IMR-90 (cell line): Measurements from ENCODE around the gene NUP205. TPM values are rescaled to one million over a fixed set of nuclear protein-coding genes. Genes with fewer than 3 reads are reported as not detected.

Experiments used
- ATAC-seq: fragments of 200-7000 bp; cut with Tn5 transposase; 2 replicates; pipeline ENCODE4 v1.9.1; 2020; ENCODE audit warnings: low read depth, mild to moderate bottlenecking, moderate library complexity
- BruUV-seq: library from RNA; stranded (reverse); fragments of 400-500 nt; replicated peaks from 2 replicates; lab custom pipeline; 2021; lab: Mats Ljungman, UMichigan
- CTCF ChIA-PET: fragments of 300-600 bp; formaldehyde crosslinking; extraction: SDS; loops from one replicate; lab custom pipeline; 2021; ENCODE audit warnings: antibody characterized with exemption; lab: Yijun Ruan, JAX
- POLR2A ChIA-PET: fragments of 300-600 bp; sonication (Branson Sonifier 250); formaldehyde crosslinking; loops from one replicate; lab custom pipeline; 2022; ENCODE audit warnings: antibody characterized with exemption; ENCODE audit not compliant: unreplicated experiment; lab: Charles Lee
- DNase-seq: peaks from one replicate; pipeline ENCODE4 v3.0.0; 2013
- H2AFZ ChIP-seq: replicated peaks from 2 replicates; pipeline ENCODE3; 2013; ENCODE audit warnings: low read length, mild to moderate bottlenecking; ENCODE audit not compliant: poor library complexity
- H2AK5ac ChIP-seq: 2 replicates; pipeline ENCODE4 v1.6.1; 2013; ENCODE audit warnings: low read depth, low read length, inconsistent platforms
- H2AK9ac ChIP-seq: replicated peaks from 2 replicates; pipeline ENCODE3; 2013; ENCODE audit warnings: mild to moderate bottlenecking, low read depth, low read length, moderate library complexity; ENCODE audit not compliant: poor library complexity
- H2BK120ac ChIP-seq: 2 replicates; pipeline ENCODE4 v1.6.1; 2013; ENCODE audit warnings: low read depth, low read length, inconsistent platforms
- H2BK15ac ChIP-seq: 3 replicates; pipeline ENCODE4 v1.6.1; 2013; ENCODE audit warnings: low read depth, low read length, inconsistent platforms
- H2BK20ac ChIP-seq: 2 replicates; pipeline ENCODE4 v1.6.1; 2013; ENCODE audit warnings: low read depth, mild to moderate bottlenecking, inconsistent platforms, low read length, moderate library complexity
- H2BK5ac ChIP-seq: 2 replicates; pipeline ENCODE4 v1.6.1; 2013; ENCODE audit warnings: mild to moderate bottlenecking, low read depth, low read length, inconsistent platforms; ENCODE audit not compliant: poor library complexity, severe bottlenecking
- H3K14ac ChIP-seq: replicated peaks from 2 replicates; pipeline ENCODE4 v1.6.1; 2013; ENCODE audit warnings: low read depth, low read length, inconsistent platforms
- H3K18ac ChIP-seq: 2 replicates; pipeline ENCODE4 v1.6.1; 2013; ENCODE audit warnings: low read depth, low read length, control low read depth
- H3K23ac ChIP-seq: 2 replicates; pipeline ENCODE4 v1.6.1; 2013; ENCODE audit warnings: low read depth, low read length, inconsistent platforms
- H3K27ac ChIP-seq: 2 replicates; pipeline ENCODE4 v1.5.1; 2013; ENCODE audit warnings: mild to moderate bottlenecking, control low read depth, low read length; ENCODE audit not compliant: insufficient read depth
- H3K27me3 ChIP-seq: 2 replicates; pipeline ENCODE4 v1.6.1; 2013; ENCODE audit warnings: low read length; ENCODE audit not compliant: control insufficient read depth, insufficient read depth
- H3K36me3 ChIP-seq: 2 replicates; pipeline ENCODE4 v1.6.1; 2013; ENCODE audit warnings: low read length, mixed read lengths; ENCODE audit not compliant: control insufficient read depth, insufficient read depth
- H3K4ac ChIP-seq: 2 replicates; pipeline ENCODE4 v1.6.1; 2013; ENCODE audit warnings: low read depth, low read length, inconsistent platforms
- H3K4me1 ChIP-seq: 2 replicates; pipeline ENCODE4 v1.6.1; 2013; ENCODE audit warnings: low read length, mixed read lengths; ENCODE audit not compliant: control insufficient read depth, insufficient read depth
- H3K4me2 ChIP-seq: 2 replicates; pipeline ENCODE4 v1.6.1; 2013; ENCODE audit warnings: low read depth, mild to moderate bottlenecking, control low read depth, low read length, moderate library complexity
- H3K4me3 ChIP-seq: 2 replicates; pipeline ENCODE4 v1.5.1; 2013; ENCODE audit warnings: low read depth, mild to moderate bottlenecking, control low read depth, low read length, moderate library complexity; ENCODE audit not compliant: insufficient read depth
- H3K56ac ChIP-seq: 2 replicates; pipeline ENCODE4 v1.6.1; 2013; ENCODE audit warnings: low read length, inconsistent platforms; ENCODE audit not compliant: insufficient read depth; ENCODE audit errors: extremely low read depth
- H3K79me1 ChIP-seq, 2 experiments: 2 replicates each; pipeline ENCODE4 v1.6.1; 2013; ENCODE audit warnings: low read length in 2 of 2, inconsistent platforms in 1 of 2, low read depth in 1 of 2
- H3K9ac ChIP-seq: 2 replicates; pipeline ENCODE4 v1.6.1; 2013; ENCODE audit warnings: low read depth, low read length, control low read depth
- H3K9me1 ChIP-seq: 2 replicates; pipeline ENCODE4 v1.6.1; 2013; ENCODE audit warnings: low read length, inconsistent platforms; ENCODE audit not compliant: insufficient read depth
- H3K9me3 ChIP-seq: 2 replicates; pipeline ENCODE4 v1.6.1; 2013; ENCODE audit warnings: low read length; ENCODE audit not compliant: control insufficient read depth, insufficient read depth
- H4K20me1 ChIP-seq: 2 replicates; pipeline ENCODE4 v1.6.1; 2013; ENCODE audit warnings: low read length, inconsistent platforms; ENCODE audit not compliant: insufficient read depth
- H4K5ac ChIP-seq: 2 replicates; pipeline ENCODE4 v1.6.1; 2013; ENCODE audit warnings: mild to moderate bottlenecking, low read depth, low read length, control low read depth
- H4K8ac ChIP-seq, 2 experiments: 2 replicates each; pipeline ENCODE4 v1.6.1; 2013; ENCODE audit warnings: low read depth in 2 of 2, low read length in 2 of 2, control low read depth in 1 of 2, inconsistent platforms in 1 of 2
- H4K91ac ChIP-seq: 2 replicates; pipeline ENCODE4 v1.6.1; 2013; ENCODE audit warnings: low read depth, low read length, inconsistent platforms; ENCODE audit not compliant: insufficient read depth
- CHD1 ChIP-seq: IDR thresholded peaks from 2 replicates; pipeline ENCODE4 v1.6.1; 2012; ENCODE audit warnings: low read depth, low read length, improper control_type of control experiment
- MAZ ChIP-seq: IDR thresholded peaks from 2 replicates; pipeline ENCODE4 v1.6.1; 2012; ENCODE audit warnings: low read depth, mild to moderate bottlenecking, low read length, improper control_type of control experiment, moderate library complexity, borderline replicate concordance
- POLR2A ChIP-seq: IDR thresholded peaks from 2 replicates; pipeline ENCODE4 v1.6.1; 2012; ENCODE audit warnings: mild to moderate bottlenecking, low read depth, low read length
- RCOR1 ChIP-seq: IDR thresholded peaks from 2 replicates; pipeline ENCODE4 v1.6.1; 2012; ENCODE audit warnings: mild to moderate bottlenecking, low read length, improper control_type of control experiment; ENCODE audit not compliant: insufficient replicate concordance
- RFX5 ChIP-seq: IDR thresholded peaks from 2 replicates; pipeline ENCODE4 v1.8.0; 2012; ENCODE audit warnings: low read depth, mild to moderate bottlenecking, low read length, moderate library complexity
- SMC3 ChIP-seq: fragments of 150-350 bp; IDR thresholded peaks from 2 replicates; pipeline ENCODE4 v1.6.1; 2016; ENCODE audit warnings: low read depth, mild to moderate bottlenecking, antibody characterized with exemption, low read length, moderate library complexity
- USF2 ChIP-seq: fragments of 150-350 bp; IDR thresholded peaks from 2 replicates; pipeline ENCODE4 v1.6.1; 2017; ENCODE audit warnings: mild to moderate bottlenecking, antibody characterized with exemption, low read length, low read depth
- WGBS, 2 experiments: methylation state at CpG; one replicate each; pipeline versions ENCODE4 v1.1.5 to v1.1.7; 2013; ENCODE audit warnings: missing lambda C conversion rate in 2 of 2; ENCODE audit not compliant: insufficient read length in 1 of 2; ENCODE audit errors: extremely low coverage in 2 of 2; 5-methylcytosine and 5-hydroxymethylcytosine counted together
- dilution Hi-C: fragments of 300-500 bp; cut with HindIII; formaldehyde crosslinking; loops from one replicate; pipeline ENCODE4 v1.14.3; 2018; ENCODE audit warnings: low sequenced_read_pairs; ENCODE audit not compliant: unreplicated experiment
- in situ Hi-C: fragments of 300-500 bp; cut with MboI; formaldehyde crosslinking; loops from 3 replicates; pipeline ENCODE4 v1.14.3; 2019; ENCODE audit warnings: low sequenced_read_pairs, inconsistent platforms, mixed read lengths
- intact Hi-C: fragments of 100-400 bp; cut with micrococcal nuclease; formaldehyde crosslinking; loops from 2 replicates; pipeline ENCODE4 v1.10.0; 2022
- polyA plus RNA-seq, 3 experiments: library from polyadenylated mRNA; depleted of rRNA; stranded (reverse); fragments of >200 nt; gene quantifications; 2 replicates each; pipeline ENCODE4 v1.2.3, GENCODE V29; 2012; ENCODE audit warnings: low replicate concordance in 1 of 3
- total RNA-seq: library from RNA; depleted of rRNA; stranded (reverse); fragments of >200 nt; gene quantifications from 2 replicates; pipeline ENCODE4 v1.2.3, GENCODE V29; 2012

Gene NUP205
- total and polyA plus RNA-seq, 2 of the 4 experiments (the other 2 are of a cell fraction) = 29.5 to 84.6 TPM

GRCh38 chr7:135541029-135541428 is 16.7 kb upstream of the NUP205 start:
- Histone ChIP-seq H2BK5ac (no peak overlapping the region), H3K9me1 (no peaks in the 10 kb centered on the region), H2BK15ac (no peak overlapping the region), H3K23ac (no peak overlapping the region), H3K18ac (no peak overlapping the region), H3K9me3 (no peaks in the 10 kb centered on the region), H3K4me1 (no peaks in the 10 kb centered on the region), H3K9ac (no peak overlapping the region), H3K4ac (no peak overlapping the region), H3K27ac (no peak overlapping the region), H2BK20ac (no peak overlapping the region), H3K36me3 (no peaks in the 10 kb centered on the region), H4K5ac (no peak overlapping the region), H3K4me2 (no peak overlapping the region), H3K14ac (no peak overlapping the region), H4K20me1 (no peaks in the 10 kb centered on the region), H4K8ac (no peak overlapping the region), H4K91ac (no peak overlapping the region), H3K79me1 (no peaks in the 10 kb centered on the region), H3K56ac (no peak overlapping the region), H2BK120ac (no peak overlapping the region), H2AK9ac (no peak overlapping the region), H3K4me3 (no peak overlapping the region), H3K27me3 (peaks cover 5% of the 10 kb centered on the region), H2AFZ (no peak overlapping the region), H2AK5ac (no peak overlapping the region)
- TF ChIP-seq MAZ (no peak), USF2 (no peak), RFX5 (no peak), POLR2A (no peak), SMC3 (no peak), RCOR1 (no peak), CHD1 (no peak)
- intact Hi-C loops = no loop called here
- in situ Hi-C loops = no loop called here
- CTCF ChIA-PET = no interaction called here
- 87% methylated on average over 4 of the region's 6 CpGs; no CpG with 5 or more reads in 1 of the 2 experiments for WGBS, 2 experiments
- DNase-seq (no peak), ATAC-seq (no peak)
- POLR2A ChIA-PET = no interaction called here
- no TSS peak for BruUV-seq
- dilution Hi-C loops = no loop called here
